Hematopoietic multipotent progenitor cell treated with erythropoietin and hydrocortisone succinate and interleukin-3 and kit ligand, for 6 days (in vitro differentiated cells): ENCODE results near the gene PTPRN2.

Experiments used
- DNase-seq: peaks from one replicate; pipeline ENCODE4 v3.0.0-alpha.2; 2015

Gene PTPRN2

DNA sequence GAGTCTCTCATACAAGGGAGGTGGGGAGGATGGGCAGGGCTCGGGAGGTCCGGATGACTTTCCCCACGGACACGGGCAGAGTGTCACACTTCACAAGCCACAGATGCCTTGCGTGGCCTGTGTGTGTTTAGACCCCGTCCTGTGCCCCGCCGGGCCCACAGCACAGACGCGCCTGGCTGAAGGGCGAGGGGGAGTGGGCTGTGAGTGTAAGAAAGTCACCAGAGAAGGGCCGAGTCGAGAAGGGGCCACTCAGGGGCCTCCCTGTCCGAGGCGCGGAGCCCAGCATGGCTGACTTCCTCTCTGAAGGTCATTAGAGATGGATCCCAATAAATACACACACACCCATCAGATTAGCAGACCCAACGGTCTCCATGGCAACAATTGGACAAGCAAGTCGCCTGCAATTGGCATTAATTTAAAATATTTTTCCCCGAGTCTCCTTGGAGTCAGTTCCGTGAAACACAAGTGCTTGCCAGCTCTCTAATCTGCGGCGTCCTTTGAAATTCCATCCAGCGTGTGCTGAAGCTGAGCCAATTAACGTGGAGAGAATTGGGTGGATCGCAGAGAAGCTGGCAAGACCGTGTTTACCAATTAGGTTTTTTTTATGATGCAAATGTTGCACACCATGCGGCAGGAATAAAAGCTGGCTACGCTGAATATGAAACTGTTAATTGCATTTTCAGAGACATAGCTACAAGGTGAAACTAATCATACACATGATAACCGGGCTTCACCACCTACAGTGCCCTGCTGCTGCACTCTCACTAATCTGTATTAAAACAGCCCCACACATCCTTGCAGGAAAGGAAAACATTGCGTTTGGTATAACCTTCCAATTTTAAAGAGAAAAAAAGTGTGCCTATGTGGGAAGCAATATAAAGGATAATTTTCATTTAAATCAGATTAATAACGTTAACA, 571.2 kb downstream of the PTPRN2 start:
- DNase-seq = no peak

DNA sequence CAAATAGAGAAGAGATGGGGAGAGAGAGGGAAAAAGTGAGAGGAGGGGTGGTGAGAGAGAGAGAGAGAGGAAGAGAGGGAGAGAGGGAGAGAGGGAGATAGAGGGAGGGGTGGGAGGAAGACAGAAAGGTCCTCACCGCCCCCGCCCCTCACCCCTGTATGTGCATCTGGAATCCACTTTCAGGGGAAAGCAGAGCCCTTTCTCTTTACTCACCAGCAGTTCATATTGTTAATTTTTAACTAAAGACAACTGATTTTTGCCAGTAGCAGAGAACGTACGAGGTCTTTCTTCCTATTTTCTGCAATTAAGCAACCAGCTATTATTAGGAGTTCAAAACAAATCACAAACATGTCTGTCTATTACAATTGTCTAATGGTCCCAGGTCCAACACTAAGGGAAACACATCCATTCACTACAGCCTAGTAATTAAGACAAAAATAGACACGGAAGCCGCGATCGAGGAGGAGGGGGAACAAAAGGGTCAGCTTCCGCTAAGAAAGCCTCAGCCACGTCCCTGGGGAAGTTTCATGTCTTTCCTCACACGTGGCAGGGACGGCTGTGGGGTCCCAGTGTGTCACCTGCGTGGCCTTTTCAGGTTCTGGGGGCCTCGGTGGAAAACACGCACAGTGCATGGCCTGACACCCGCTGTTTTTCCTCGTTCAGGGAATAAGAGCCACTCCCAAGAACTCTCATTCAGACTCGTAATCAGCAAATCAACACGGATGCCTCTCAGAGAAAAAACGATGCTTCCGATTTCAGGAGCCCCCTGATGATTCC, 572.0 kb downstream of the PTPRN2 start:
- DNase-seq = no peak

DNA sequence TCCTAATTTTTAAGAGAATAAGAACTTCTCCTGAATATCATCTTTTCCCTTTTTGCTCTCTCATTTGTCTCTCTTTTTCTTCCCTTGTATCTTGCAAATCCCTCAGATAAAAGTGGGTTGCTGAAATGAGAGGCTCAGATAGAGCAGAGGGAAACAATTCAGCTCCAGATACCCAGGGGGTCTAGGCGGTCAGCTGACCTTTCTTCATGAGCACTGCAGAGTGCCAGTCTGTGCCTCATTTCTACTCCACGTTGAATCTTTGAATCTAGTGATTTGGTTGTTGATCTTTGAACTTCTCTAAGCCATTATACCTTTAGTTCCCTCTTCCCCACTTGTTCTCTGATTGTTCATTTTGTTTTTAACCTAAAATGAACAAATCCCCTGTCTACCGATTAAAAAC, 572.6 kb downstream of the PTPRN2 start:
- DNase-seq = no peak

DNA sequence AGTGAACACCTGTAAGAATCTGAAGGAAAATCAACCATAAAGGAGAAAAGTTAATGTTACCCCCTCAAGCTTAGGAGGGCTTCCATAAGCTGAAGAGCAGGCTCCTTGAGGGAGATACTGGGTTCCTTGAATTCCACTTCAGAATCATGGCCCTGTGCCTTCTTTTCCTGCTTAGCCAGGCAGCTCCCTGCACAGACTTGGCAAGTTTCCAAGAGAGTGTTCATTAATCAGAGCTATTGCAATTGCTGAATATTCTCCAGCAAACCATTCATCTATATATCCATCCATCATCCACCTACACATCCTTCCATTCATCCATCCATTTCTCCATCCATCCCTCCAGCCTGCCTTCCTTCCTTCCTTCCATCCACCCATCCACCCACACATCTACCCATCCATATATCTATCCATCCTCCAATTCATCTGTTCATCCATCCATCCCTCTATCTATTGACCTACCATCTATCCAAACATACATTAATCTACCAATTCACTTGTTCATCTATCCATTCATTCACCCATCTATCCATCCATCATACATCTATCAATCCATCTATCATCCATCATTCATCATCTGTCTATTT, 574.4 kb downstream of the PTPRN2 start:
- DNase-seq = peak; percentile 11

DNA sequence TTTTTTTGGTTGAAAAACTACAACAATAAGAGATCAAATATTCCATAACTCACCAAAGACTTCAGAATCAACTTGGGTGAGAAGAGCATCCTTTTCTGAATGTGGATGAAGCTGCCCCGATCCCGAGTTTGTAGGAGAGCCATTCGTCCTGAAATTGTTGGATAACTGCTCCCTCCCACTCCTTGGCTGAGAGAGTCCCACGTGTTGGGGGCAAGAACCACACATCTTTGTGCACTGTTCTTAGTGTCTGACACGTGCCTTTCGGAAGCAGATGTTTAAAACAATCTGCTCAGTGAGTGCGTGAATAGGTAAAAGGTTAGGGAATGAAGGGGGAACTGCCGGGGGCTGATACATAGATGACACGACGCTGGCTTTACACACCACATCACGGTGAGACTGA, 575.7 kb downstream of the PTPRN2 start:
- DNase-seq = no peak

DNA sequence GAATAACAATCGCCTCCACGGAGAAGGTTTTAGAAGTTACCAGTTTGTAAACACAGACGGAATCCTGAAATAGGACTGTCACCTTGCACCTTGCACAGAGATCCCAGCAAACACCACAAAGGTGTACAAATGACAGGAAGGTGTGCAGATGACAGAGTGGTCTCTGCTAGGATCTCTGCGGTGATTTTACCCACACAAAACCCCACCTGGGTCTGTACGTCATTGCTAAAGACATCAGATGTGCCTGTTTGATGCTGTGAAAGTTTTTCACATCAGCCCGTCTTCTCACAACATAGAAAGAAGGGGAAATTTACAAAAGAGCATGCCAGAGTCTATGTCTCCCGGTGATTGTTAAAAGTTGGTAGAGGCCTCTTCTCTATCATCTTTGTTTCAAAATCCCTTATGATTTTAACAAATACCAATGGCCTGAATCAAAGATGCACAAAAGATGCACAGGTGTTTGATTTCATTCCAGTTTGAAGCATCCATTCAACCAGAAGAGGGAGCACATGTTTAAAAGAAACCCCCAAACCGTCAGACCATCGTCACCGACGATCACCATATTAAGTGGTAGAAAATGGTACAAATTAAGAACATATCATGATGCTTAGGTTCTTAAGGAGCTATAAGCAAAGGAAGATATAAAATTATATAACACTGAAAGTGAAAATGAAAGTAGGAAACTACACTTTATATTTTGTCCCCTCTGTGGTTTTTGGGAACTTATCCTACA, 576.5 kb downstream of the PTPRN2 start:
- no peak for DNase-seq

DNA sequence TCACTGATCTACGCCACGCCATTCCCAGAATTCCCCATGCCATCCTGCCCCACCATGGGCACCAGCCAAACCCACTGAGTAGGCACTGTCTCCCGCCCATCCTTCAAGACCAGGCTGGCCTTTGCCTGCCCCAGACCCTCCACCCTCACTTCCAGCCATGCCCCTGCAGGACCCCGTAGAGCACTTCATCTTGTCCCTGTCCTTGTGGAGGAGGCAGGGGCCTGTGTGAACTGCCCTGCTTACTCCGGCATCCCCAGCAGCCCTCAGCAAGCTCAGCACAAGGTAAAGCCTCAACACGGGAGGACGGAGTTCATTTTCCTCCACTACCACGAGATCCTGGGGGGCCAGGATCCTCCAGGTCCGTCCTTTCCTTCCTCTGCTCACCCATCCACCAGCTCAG, 577.7 kb downstream of the PTPRN2 start:
- no peak for DNase-seq

DNA sequence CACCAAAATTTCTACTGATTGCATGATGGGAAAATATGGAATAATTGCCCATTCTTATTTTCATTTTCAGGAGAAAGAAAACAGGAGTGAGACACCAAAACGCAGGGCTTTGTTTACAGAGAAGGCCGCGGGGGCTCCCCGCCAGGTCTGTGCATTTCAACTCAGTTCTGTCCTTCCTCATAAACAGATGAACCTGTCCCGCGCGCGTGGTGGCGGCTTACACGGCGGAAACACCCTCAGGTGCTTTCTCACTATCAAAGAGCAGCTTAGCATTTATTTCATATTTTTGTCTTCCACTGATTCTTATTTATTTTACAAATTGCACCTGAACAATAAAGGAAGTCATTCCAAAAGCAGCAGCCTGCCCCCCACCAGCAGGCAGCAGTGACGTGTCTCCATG, 579.4 kb downstream of the PTPRN2 start:
- DNase-seq = no peak

DNA sequence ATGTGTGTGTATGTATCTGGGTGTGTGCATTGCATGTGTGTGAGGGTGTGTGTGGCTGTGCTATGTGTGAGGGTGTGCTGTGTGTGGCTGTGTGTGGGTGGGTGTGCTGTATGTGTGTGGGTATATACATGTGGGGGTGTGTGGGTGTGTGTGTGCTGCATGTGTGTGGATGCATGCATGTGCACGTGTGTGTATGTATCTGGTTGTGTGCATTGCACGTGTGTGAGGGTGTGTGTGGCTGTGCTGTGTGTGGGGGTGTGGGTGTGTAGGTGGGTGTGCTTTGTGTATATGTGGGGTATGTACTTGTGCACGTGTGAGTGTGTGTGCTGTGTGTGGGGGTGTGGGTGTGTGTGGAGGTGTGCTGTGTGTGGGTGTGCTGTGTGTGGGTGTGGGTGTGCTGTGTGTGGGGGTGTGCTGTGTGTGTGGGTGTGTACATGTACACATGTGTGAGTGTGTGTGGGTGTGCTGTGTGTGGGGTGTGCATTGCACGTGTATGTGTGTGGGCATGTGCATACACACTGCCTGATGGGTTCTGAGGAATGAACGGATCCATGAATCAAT, 579.8 kb downstream of the PTPRN2 start:
- no peak for DNase-seq

DNA sequence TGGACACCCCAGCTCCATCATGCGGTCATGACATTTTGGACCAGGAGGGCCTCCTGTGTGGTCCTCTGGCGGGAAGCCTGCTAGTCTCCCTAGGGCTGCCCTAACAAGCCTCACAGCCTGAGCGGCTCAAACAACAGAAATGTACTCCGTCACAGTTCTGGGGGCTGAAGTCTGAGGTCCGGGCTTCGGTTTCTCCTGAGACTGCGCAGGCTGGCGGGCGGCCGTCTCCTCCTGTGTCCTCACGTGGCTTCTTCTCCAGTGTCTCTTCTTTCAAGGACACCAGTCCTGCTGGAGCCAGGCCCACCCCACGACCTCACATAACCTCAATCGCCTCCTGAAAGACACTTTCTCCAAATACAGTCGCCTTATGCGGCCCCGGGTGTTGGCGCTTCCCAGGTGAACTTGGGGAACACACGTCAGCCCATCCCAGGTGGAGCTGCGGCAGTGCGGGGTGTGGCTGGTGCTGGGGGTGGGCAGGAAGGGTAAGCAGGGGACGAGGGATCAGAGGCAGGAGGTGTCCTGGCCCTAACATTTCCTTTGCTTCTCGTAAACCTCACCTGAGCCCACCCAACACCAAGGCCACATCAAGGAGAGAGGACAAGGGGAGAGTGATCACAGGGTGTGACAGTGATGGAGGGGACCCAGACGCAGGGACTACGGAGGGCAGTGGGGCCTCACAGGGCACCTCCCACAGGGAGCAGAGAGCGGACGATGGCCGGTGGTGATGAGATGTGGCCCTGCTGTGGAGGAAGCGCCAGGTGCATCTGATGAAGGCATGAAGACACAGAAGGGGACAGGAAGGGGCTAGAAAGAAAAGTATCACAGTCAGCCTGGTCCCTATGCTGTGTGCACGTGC, 580.6 kb downstream of the PTPRN2 start:
- DNase-seq = no peak

DNA sequence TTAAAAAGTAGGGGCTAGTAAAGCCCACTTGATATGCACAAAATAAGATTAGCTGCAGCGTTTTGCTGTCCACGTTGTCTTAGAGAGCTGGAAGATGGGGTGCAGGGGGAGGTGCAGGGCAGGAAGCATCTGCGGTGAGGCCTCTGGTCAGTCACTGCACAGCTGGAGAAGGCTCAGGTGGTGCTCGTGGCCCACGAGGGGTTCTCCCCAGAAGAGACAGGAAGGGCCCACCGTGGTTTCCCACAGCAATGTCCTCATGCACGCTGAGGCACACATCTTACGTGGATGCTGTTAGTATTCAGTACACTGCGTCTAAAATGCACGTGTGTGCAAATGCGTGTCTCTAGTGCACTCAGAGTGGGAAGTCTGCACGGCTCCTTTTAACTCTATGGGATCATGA, 582.1 kb downstream of the PTPRN2 start:
- DNase-seq = no peak

DNA sequence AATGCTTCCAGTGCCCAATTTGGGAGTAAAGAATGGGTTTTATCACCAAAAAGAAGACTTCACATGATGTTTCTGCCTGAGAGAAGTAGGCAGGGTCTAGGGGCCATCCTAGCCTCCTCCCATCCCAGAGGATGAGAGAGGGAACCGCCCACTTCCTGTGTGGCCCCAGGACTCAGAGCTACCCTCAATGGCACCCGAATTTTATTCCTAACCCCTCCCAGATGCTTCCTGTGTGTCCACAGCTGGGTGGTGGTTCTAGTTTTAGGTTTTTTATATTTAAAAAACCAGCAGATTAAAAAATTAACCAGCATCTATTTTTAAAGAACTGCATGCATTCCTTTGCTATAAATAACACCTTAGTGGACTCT, 583.5 kb downstream of the PTPRN2 start:
- no peak for DNase-seq

DNA sequence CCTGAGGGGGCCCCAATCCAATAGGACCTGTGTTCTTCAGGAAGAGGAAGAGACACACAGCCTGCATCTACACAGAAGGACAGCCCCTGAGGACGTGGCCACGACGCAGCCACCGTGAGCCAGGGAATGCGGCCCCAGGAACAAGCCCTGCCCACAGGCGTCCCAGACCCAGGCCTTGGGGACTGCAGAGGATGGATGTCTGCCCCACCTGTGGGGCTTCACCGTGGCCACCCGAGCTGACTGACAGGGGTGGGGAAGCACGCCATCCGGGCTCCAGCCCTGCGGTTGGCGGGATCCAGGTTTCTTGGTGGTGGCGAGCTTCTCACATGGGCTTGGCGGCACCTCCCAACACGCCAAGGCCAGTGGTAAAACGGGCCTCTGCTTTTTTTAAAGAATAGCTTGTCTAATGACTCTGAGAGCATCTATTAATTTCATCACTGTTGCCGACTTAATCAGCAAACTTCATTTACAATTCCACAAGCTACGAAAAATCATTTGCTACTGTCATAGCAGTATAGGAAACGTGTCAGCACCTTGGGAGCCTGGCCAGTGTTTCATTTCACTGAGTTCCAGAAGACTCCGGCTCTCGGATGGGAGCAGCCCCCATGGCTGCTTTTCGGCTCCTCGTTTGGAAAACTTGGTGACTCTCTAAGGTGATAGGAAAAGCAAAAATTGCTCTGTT, 584.0 kb downstream of the PTPRN2 start:
- no peak for DNase-seq

DNA sequence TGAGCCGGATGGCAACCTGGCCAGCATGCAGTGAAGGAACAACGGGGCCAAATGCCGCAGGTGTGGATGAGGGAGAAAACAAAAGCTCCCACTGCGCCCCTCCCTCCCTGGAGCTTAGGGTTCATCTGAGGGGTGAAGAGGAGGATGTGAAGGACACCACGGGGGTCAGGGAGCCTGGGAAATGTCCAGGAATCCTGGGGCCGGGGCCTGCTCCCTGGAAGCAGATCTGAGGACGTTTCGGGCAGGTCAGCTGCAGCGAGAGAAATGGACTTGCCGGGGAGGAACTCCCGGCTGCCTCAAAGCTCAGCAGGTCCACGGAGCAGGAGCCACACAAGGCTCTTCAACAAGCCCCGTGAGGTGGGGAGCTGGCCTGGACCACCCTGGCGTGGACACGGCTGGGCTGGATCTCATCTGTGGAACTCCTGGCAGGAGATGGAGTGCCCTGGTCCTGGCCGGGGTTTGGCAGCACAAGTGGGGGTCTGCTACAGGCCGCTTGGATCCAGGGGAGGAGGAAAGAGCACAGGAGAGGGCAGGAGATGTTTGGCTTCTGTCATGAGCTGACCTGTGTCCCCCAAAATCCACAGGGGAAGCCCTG, 585.0 kb downstream of the PTPRN2 start:
- no peak for DNase-seq

DNA sequence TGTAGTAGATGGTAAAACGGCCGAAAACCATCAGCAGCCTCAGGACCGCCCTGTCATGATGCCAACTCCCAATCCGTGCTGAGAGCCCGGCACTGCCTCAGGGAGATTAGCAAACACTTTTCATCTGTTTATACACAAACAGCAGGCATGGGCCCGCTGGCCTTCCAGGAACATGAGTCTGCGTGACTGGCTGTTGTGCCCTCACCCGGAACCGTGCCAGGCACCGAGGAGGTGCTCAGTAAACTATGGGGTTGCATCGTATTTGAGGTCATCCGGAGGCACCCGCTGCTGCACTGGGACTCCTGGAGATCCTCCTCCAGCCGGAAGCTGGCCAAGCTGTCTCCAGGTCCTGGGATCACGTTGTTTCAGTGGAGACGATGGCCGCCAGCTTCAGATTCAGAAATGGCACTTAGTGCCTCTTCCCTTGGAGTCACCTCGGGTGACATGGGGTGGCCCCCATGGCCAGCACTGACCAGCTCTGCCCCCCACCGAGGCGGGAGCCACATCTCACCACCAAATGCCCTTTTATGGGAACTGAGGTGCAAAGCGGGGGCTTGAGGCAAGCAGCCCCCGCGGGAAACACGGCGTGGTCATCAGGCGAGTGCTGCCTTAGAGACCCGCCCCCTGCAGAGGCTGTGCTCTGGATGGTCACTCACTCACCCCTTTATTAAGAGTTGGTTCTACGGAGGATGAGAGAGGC, 585.9 kb downstream of the PTPRN2 start:
- DNase-seq = no peak

DNA sequence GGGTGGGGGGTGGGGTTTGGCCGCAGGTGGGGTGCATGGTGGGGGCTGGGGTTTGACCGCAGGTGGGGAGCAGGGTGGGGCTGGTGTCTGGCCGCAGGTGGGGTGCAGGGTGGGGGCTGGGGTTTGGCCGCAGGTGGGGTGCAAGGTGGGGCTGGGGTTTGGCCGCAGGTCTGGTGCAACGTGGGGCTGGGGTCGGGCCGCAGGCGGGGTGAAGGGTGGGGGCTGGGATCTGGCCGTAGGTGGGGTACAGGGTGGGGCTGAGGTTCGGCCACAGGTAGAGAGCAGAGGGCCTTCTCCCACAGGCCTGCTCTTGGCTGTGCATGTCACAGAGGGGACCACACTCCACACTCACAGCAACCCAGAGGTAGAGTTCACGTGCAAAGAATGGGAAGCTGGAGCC, 586.6 kb downstream of the PTPRN2 start:
- no peak for DNase-seq

DNA sequence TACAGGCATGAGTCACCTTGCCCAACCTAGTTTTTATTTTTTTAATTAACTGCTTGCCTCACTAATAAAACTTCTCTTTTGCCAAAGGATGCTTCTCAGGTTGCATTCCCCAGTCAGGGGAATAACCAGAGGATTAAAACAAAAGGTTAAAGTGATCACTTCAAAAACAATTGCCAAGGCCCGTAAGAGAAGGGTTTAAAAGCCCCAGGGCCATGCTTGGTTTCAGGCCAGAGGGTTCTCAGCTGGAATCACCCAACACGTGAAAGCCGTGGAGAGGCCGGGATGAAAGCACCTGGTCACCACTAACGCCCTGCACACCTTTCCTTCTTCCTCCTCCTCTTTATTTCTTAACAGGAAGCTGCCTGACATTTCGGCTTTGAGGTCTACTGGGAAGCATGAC, 587.5 kb downstream of the PTPRN2 start:
- DNase-seq = no peak

DNA sequence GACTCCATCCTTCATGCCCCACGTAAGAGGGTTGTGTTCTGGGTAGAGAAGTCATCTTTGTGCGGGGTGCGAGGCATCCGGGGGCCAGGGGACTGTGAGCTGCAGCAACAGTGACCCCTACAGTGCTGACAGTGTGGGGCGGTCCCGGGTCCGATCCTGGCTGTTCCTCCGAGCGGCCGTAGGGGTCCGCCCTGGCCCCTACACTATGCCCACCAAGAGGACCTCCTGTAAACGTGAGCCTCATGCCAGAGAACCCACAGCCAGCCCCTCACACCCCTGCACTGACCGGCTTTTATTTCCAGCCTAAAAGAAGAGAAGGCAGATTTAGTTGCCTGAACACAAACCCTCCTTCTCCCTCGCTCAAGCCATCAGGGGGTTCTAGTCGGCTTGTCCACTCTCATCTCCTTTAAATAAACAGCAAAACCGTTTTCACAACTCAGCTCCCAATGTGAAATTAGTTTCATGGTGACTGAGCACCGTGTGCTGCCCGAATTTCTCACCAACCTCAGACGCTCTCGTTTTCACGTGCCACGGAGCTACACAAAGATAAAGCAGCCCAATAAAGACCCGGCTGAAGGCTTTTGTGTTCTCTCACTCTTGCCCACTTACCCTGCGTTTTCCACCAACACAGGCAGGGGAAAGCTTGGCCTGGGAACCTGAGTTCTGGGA, 588.6 kb downstream of the PTPRN2 start:
- DNase-seq = no peak

DNA sequence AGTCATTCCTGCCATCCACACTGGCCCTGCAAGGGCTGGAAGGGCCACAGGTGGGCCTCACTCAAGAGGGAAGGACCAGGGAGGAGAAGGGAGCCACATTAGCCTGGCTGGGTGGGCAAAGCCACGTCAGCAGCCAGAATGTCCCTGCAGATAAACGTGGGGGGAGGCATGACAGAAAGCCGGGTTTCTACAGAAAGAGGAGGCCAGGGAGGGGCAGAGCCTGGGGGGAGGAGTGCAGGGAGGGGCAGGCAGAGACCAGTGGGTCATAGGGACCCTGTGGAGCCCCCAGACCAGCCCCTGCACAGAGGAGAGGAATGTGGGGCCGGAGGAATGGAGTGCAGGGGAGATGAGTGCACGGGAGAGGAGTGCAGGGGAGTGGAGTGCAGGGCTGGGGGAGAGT, 590.2 kb downstream of the PTPRN2 start:
- no peak for DNase-seq

DNA sequence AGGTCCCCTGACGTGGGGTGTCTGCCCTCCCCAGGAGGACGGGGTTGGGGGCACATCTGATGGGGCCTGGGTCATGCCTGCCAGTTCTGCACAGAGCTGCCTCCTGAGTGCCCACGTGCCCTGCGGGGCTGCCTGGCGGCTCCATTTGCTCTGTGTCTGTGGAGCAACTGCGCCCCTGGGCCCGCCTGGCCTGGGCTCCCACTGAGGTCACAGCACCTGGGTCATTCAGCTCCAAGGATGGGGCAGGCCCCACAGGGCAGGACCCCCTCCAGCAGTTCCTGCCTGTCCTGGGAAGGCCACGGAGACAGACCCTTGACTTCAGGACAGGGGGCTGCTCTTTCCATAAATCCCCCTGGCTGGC, 590.6 kb downstream of the PTPRN2 start:
- DNase-seq = no peak
